ENCODE measurements around the gene LBHD2. TPM values are rescaled to one million over a fixed set of nuclear protein-coding genes. Genes with fewer than 3 reads are reported as not detected.

LBHD2 gene
- total RNA-seq, 1 donor from 2014 or later: not detected

DNA sequence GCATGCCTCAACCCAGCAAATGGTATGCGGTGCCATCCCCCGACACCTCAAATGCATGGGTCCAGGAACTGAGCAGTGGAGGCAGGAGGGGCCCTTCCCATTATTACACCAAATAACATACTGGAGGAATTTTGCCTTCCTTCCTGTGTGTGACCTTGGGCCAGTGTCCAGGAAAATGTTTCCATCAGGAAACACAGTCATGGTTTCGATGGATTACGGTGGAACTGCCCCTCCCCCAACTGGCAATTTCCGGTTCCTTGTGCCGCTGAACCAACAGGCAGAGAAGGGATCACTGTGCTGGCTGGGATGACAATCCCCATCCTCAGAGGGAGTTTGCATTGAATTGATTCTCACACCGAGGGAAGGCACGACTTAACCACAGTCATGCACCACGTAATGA, 17.6 kb upstream of the LBHD2 start:
- no peak for DNase-seq (ENCODE audit: low spot score)

DNA sequence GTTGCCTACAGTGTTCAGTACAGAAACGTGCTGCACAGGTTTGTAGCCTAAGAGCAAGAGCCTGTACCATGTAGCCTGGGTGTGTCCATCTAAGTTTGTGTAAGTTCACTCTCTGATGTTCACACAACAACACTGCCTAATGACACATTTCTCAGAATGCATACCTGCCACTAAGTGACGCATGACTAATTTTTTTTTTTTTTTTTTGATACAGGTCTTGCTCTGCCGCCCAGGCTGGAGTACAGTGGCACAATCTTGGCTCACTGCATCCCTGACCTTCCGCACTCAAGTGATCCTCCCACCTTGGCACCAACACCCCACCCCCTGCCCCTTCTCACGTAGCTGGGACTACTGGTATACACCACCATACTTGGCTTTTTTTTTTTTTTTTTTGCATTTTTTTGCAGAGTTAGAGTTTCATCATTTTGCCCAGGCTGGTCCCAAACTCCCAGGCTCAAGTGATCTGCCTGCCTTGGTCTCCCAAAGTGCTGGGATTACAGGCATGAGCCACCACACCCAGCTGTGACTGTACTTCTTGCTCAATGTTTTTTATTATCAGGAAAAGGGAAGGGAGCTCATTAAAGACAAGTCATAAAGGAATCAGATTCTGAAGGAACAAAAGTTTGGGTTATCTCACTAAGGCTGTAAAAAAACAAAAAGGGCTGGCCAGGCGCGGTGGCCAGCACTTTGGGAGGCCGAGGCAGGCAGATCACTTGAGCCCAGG, 16.6 kb upstream of the LBHD2 start:
- no peak for DNase-seq (ENCODE audit: low spot score)
- intact Hi-C loops (cut with DNase I): no loop called here

More for the DNA sequence above, 17.6 kb upstream of the LBHD2 start:
- intact Hi-C loops (cut with DNase I): no loop called here

DNA sequence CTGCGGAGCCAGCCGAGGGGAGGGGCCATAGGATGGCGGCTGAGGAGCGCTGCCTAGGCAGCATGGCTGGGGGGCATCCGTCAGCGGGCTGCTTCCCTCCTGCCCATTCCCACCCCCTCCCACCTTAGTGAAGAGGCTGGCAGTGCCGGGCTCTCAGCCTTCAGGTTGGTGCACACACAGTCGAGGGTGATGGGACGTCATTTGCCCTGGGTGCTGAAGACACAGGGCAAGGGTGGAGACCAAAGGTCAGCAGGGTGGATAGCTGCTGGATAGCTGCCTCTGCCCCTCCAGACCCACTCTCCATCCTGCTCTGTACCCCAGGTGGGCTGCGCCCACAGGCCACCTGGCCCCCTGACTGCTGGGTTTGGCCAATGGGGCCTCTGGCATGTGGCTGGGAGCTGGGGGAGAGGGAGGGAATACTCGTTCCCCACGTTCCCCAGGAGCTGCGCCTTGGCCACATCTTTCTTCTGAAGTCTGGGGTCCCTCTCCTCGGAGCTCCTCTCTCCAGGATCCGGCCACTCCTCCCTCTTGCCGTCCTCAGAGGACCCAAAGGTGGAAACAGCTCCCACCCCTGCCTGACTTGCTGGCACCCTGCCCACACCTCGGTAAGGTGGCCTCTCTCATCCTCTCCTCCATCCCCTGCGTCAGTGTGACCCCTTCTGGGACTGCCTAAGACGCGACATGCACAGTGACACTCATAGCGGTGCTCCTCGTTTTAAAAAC, 15.5 kb upstream of the LBHD2 start:
- intact Hi-C loops (cut with DNase I): no loop called here
- no peak for DNase-seq (ENCODE audit: low spot score)

DNA sequence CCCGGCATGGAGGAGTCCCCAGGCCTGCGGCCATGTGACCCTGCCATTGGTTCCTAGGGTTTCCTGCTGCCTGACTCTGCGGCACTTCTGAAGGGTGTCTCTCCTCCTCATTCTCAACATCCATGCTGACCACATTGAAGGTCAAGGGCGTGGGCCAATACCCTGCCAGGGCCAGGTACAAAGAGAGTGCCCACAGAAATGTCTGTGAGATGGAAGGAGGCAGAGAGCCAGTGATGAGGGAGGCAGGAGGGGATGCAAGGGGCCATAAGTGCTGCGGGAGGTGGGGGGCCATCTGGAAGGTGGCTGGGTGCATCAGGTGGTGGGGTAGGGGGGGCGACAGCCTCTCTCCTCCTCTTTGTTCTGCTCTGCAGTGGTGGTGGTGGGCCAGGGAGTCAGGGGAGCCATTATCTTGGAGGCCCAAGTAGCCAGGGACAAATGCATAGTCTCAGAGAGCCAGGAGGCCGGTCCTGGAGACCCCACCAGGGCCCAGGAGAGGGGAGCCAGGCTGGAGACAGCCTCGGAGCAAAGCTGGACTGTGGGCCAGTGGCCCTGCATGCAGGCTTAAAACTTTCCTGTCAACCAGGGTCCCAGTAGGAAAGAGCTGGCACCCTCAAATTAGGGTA, 13.6 kb upstream of the LBHD2 start:
- intact Hi-C loops (cut with DNase I): no loop called here
- no peak for DNase-seq (ENCODE audit: low spot score)

DNA sequence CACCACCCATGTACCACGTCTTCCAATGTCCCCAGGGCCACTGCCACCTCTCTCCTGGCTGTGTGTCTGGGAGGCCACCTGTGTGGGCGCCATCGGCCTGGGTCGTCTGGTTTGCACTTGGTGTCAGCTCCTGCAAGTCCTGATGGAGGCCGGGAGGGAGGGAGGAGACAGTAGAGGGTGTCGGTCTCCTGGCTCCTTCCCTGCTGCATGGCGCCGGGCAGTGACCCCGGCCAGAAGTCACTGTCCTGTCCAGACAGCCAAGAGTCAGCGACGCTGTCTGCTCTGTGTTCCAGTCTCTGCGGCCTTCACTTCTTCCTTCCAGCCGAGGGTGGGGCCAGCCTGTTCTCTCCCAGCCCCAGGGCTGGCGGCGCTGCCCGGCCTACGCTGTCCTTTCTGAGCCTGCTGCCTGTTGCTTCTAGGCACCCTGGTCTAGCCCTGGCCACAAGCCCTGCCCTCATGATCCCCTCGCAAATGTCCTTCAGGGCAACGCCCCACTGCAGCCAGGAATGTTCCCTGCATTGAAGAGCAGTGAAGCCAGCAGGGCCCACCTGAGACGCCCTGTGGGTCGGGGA, 13.0 kb upstream of the LBHD2 start:
- intact Hi-C loops (cut with DNase I): no loop called here
- DNase-seq (ENCODE audit: low spot score): no peak

DNA sequence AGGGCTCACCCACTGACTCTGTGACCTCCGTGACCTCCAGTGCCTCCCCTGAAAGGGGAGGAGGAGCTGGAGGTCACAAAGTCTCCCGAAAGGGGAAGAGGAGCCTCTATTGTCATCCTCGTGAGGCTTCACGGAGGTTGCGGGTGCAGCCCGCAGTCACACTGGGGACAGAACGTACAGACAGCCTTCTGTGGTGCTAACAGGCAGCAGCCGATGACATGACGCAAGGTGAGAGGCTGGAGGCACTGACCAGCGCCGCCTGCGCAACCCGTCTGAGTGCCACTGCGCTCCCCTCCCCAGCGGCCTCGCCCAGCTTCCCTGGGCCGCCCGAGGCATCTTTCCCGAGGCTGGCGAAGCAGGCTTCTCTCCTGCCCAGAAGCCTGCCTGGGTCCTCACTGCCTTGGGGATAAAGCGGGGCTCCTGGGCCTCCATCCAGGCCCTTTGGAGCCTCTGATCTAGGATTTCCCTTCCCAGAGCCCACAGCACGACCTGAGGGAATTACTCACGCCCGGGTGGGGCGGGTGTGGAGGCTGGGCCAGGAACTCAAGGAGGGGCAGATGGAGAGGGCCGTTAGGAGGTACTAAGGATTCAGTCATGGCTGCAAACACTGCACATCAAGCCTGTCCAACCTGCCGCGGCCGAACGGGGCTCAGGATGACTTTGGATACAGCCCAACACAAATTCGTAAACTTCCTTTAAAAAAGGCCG, 12.3 kb upstream of the LBHD2 start:
- no peak for DNase-seq (ENCODE audit: low spot score)
- intact Hi-C loops (cut with DNase I): no loop called here

DNA sequence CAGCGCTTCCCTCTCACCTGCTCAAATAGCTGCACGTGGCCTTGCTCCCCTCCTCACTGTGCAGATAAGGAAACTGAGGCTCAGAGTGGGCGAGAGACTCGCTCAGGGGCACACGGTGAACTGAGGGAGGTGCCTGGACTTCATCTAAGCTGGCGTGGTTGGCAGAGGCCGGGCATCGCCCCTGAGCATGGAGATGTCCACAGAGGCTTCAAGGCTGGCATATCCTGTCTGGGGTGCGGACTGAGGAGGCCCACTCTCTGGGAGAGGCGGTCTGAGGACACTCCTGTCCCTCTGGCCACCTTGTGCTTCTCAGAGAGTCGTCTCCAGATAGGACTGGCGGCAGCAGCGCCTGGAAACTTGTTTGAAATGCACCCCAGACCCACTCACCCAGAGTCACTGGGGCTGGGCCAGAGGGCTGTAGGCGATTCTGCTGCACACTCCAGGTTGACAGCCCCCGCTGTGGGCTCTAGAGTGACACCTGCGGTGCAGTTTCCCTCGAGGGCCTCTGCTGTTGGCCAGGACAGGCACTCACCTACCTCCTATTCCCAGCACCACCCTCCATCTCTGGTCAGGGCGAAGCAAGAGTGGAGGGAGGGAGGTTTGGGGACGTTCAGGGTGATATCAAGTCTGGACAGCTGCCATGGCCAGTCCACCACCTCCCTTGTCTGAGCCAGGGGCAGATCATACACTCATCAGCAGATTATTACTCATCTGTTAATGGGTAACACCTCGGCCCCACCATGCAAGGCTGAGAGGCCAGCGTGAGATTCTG, 11.2 kb upstream of the LBHD2 start:
- no peak for DNase-seq (ENCODE audit: low spot score)
- intact Hi-C loops (cut with DNase I): no loop called here

DNA sequence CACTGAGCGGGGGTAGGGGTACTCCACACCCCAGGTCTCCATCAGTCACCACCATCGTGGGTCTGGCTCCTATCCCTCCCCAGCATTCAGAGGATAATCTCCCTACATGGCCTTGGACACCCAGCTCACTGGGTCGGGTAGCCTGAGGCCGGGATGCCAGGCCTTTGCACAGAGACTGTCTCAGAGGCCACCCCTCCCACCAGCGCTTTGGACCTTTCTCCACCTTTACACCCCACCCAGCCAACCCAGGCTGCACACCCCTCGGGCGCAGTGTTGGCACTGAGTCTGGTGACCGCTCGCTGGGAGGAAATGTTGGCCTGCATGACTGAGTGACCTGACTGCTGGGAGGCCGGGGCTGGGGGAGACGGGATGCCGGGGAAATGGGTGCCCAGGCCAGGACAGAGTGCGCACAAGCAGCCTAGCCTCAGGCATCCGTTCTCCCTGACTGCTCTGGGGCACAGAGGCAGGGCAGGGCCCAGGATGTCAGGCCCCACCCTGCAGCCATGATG, 10.6 kb upstream of the LBHD2 start:
- no peak for DNase-seq (ENCODE audit: low spot score)
- intact Hi-C loops (cut with DNase I): no loop called here

DNA sequence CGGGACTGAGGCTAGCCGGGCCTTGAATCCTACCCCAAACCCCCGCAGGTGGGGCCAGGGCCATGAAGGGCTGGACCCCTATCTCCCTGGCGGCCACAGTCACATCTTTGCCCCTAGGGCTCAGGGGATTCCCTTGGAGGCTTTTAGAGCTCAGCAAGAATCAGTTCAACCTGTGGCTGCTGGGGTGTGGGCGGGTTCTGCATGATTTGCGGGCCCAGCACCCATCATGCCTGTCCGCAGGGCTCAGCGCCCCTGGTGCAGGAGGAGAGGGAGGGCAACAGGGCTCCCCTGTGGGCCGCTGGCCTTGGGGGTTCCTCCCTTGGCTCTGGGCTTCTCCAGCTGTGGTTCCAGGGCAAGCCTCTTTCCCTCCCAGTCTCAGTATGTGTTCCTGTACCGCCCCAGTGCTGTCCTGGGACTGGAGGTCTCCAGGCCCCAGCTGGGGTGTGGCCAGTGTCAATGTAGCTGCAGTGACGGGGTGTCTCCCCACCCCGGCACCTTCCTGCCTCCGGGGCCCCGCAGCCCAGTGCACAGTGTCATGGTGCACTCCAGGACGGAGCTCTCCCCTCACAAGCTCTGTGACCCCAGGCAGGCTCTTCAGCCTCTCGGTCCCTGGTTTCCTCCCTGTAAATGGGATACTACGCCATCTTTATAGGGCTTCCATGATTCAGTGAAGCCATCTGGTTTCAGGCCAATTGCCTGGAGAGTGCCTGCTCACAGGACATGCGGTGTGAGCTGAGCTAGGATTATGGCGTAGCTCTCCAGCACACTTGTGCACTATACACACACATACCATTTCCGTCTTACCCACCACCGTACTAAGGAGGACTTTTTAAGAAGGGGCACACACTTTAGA, 9.9 kb upstream of the LBHD2 start:
- DNase-seq (ENCODE audit: low spot score): no peak
- intact Hi-C loops (cut with DNase I): loop anchor here (2.0 kb wide), 1 partner anchor 219 kb away; no protein-coding TSS in a partner anchor

DNA sequence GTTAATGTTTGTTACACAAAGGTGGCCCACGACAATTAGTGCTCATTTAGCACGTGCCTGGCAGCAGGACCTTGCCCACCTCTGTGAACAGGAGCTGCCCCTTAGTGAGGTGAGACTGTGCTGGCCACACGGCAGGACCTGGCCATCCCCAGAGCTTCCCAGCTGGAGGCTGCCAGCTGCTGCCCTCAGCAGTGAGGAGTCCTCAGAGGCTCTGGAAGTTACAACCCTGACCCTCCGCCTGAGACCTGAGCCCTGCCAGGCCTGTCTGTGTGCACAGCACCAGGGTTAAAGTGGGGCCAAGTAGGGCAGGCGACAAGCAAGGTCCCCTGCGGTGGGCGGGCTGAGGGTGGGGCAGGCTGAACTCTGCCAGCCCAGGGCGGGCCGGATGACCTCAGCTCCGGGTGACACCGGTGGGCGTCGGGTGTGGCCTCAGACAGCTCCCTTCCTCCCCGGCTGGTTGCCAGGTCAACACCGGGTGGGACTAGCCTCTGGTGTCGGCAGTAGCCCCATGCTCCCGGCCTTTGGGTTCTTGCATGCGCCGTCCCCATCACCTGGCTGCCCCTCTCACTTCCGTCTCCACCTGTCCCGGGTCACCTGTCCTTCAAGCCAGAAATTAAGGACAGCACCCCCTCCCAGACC, 9.2 kb upstream of the LBHD2 start:
- intact Hi-C loops (cut with DNase I): loop anchor here (2.0 kb wide), 1 partner anchor 218 kb away; no protein-coding TSS in a partner anchor
- DNase-seq (ENCODE audit: low spot score): peak; percentile 86

DNA sequence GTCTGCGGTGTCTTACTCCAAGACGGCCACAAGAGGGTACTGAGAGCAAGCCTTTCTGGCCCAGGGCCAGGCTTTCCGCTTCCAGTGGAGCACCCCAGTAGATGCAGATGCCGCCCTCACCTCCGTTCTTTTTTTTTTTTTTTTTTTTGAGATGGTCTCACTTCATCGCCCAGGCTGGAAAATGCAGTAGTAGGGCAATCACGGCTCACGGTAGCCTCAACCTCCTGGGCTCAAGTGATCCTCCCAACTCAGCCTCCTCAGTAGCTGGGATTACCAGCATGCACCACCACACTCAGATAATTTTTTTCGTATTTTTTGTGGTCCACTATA, 5.6 kb upstream of the LBHD2 start:
- DNase-seq (ENCODE audit: low spot score): no peak
- intact Hi-C loops (cut with DNase I): no loop called here

DNA sequence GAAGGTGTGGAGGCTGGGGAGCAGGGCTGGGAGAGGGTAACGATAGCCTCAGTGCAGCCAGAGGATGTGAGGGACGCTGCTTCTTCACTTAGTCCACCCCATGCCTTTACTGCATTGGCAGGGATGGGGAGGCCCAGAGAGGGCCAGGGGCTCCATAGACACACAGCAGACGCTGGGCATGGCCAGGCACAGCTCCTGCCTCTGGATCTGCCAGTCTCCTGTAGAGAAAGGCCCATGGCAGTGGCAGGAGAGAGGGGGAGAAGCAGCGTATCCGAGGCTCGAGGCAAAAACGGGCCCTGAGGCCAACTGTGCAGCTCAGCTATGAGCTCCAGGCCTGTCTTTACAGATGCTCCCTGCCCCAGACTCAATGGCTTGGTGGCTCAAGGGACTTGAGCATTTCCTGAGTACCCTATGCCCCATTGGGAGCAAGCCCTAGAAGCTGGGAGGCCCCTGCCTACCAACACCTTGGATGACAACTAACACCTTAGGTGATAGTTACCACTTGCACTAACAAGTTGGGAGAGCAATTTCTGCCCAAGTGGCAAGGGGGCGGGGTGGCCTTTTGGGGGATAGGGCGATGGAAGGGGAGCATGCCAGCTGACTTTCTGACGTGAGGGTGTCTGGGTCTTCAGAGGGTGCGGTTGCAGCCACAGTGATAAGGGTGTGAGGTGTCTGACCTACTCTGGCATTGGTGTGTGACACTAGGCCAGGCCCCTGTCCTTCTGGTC, 5.0 kb upstream of the LBHD2 start:
- no peak for DNase-seq (ENCODE audit: low spot score)
- intact Hi-C loops (cut with DNase I): no loop called here

DNA sequence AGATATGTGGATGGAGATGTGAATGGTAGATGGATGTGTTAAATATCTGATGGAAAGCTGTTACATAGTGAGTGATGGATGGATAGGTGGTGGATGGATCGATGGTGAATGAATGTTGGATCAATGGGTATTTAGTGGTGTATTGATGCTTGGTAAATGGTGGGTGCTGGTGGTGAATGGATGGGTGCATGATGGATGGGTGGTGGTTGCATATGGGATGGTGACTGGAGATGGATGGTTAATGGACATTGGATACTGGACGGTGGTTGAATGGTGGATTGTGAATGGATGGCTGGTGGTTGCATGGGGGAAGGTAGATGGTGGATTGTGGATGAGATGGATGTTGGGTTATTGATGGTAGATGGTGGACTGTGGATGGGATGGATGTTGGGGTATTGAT, 2.1 kb upstream of the LBHD2 start:
- intact Hi-C loops (cut with DNase I): loop anchor here (10.0 kb wide), 1 partner anchor 393 kb away; no protein-coding TSS in a partner anchor
- DNase-seq (ENCODE audit: low spot score): no peak

DNA sequence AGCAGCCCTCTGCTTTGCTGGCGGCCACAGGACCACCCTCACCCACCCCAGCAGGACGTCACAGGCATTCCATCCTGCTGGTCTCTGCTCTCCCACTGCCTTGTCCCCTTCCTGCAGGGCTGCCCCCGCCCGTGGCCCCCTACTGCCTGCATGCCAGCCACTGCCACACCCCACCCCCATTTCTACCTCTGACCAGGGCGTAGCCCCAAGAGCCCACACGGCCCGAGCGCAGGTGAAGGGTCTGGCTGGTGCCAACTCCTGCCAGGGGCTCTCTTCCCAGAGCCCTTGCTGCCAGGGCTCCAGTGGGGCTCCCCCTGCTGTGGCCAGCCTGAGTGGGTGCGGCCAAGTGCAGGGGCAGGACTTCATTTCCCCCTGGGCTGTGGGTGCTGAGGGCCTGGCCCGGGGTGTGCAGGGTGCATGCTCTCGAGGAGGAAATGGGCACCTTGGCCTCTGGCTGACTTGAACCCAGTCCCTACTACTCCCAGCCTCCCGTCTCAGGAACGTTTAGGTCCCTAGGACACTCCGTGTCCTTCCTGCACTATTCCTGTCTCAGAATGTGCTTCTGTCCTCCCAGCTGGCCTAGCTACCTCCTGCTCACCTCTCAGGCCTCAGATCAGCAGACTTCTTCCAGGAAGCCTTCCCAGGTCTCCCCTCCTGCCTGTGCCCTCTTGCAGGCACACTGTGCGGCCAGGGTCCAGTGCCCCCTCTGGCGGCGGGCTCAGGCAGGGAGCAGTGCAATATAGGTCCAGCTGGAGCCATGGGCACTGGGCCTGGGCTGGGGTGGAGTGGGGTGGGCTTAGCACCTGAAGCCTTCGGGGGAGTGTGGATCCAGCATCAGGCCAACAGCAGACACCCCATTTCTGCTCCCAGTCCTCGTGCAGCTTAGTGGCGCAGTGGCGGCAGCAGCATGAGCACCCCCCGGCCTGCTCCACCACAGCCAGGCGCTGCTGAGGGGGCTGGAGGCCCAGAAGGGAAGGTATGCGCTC, 1.4 kb downstream of the LBHD2 start:
- DNase-seq (ENCODE audit: low spot score): no peak
- intact Hi-C loops (cut with DNase I): loop anchor here (10.0 kb wide), 1 partner anchor 389 kb away; no protein-coding TSS in a partner anchor

DNA sequence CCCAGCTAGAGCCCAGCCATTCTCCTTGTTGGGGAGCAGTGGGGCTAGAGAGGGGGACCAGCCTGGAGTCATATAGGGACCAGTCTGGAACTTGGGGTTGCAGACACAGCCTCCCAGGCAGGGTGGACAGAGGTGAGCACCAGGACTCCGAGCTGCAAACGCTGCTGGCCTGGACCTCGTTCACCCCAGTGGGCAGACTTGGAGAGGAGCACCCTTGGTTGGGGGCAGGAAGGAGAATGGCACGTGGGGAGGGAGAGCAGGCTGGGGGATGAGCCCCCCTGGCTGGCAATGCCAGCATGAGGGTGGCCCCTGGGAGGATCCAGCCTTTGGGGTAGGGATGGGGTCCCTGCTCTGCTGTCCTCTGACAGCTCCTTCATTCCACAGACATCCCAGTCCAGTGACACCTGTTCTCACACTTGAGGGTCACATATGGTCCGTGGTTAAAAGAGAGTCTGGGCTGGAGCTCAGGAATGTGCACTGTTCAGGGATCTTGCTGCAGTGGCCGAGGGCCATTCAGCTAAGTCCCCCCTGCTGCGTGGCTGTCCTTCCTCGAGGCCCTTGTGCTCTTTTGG, 2.8 kb downstream of the LBHD2 start:
- no peak for DNase-seq (ENCODE audit: low spot score)
- intact Hi-C loops (cut with DNase I): loop anchor here (10.0 kb wide), 1 partner anchor 388 kb away; no protein-coding TSS in a partner anchor
